HEK293 (cell line): Measurements from ENCODE around the gene GALNT15.

Source experiments
- CTCF ChIA-PET: fragments of 350-600 bp; formaldehyde crosslinking; extraction: SDS; loops from one replicate; lab custom pipeline; 2021; ENCODE audit warnings: antibody characterized with exemption; lab: Yijun Ruan, JAX
- POLR2A ChIA-PET: fragments of 300-600 bp; formaldehyde crosslinking; extraction: SDS; loops from one replicate; lab custom pipeline; 2020; ENCODE audit warnings: antibody characterized with exemption, inconsistent platforms; lab: Yijun Ruan, JAX
- H3K27ac ChIP-seq: fragments of 200-500 bp; sonication (Bioruptor generic); 2 replicates; pipeline ENCODE4 v1.5.1; 2014; ENCODE audit warnings: low read depth, low read length, control low read depth, inconsistent platforms; ENCODE audit errors: extremely low read depth
- H3K36me3 ChIP-seq, 2 experiments: fragments of 200-500 bp in 1 of 2; sonication (Bioruptor generic) in 1 of 2; 1 replicate in 1 of 2; 2 replicates in 1 of 2; pipeline ENCODE4 v1.5.1; 2014 to 2017; ENCODE audit warnings: inconsistent platforms in 2 of 2, low read length in 2 of 2; ENCODE audit not compliant: control insufficient read depth in 2 of 2, insufficient read depth in 1 of 2
- H3K4me1 ChIP-seq: fragments of 200-500 bp; sonication (Bioruptor generic); 2 replicates; pipeline ENCODE4 v1.5.1; 2014; ENCODE audit warnings: mild to moderate bottlenecking, low read length, inconsistent platforms; ENCODE audit not compliant: control insufficient read depth, insufficient read depth
- H3K4me3 ChIP-seq: 2 replicates; pipeline ENCODE4 v1.5.1; 2011; ENCODE audit warnings: low read depth, mild to moderate bottlenecking, control low read depth, low read length, moderate library complexity
- H3K9me3 ChIP-seq: fragments of 200-500 bp; sonication (Bioruptor generic); 2 replicates; pipeline ENCODE4 v1.5.1; 2014; ENCODE audit warnings: low read depth, low read length, inconsistent platforms; ENCODE audit not compliant: control insufficient read depth, insufficient read depth
- KLF1 ChIP-seq: fragments of 450-650 bp; formaldehyde crosslinking; IDR thresholded peaks from 2 replicates; pipeline ENCODE4 v1.5.1; 2016; ENCODE audit warnings: missing biosample characterization, missing genetic modification characterization
- KLF9 ChIP-seq: fragments of 450-650 bp; formaldehyde crosslinking; IDR thresholded peaks from 2 replicates; pipeline ENCODE4 v1.5.1; 2016; ENCODE audit warnings: missing biosample characterization, missing genetic modification characterization, low read depth
- PRDM1 ChIP-seq: fragments of 450-650 bp; formaldehyde crosslinking; IDR thresholded peaks from 2 replicates; pipeline ENCODE4; 2016; ENCODE audit warnings: missing biosample characterization, missing genetic modification characterization
- ZBTB21 ChIP-seq: fragments of 450-650 bp; formaldehyde crosslinking; IDR thresholded peaks from 2 replicates; pipeline ENCODE4 v1.5.1; 2017; ENCODE audit warnings: missing biosample characterization, missing genetic modification characterization
- ZFP41 ChIP-seq: fragments of 450-650 bp; formaldehyde crosslinking; IDR thresholded peaks from 2 replicates; pipeline ENCODE4 v1.5.1; 2016; ENCODE audit warnings: missing biosample characterization, missing genetic modification characterization, borderline replicate concordance
- ZNF121 ChIP-seq: fragments of 450-650 bp; formaldehyde crosslinking; IDR thresholded peaks from 2 replicates; pipeline ENCODE4 v1.5.1; 2016; ENCODE audit warnings: missing biosample characterization, missing genetic modification characterization
- ZNF2 ChIP-seq: fragments of 450-650 bp; formaldehyde crosslinking; IDR thresholded peaks from 2 replicates; pipeline ENCODE4 v1.5.1; 2016; ENCODE audit warnings: missing biosample characterization, missing genetic modification characterization
- ZNF366 ChIP-seq: fragments of 450-650 bp; formaldehyde crosslinking; conservative IDR thresholded peaks from 2 replicates; pipeline ENCODE4 v1.5.1; 2016; ENCODE audit warnings: missing biosample characterization, missing genetic modification characterization
- TF ChIP-seq, protein P1 (sequence below): fragments of 450-650 bp; formaldehyde crosslinking; IDR thresholded peaks from 2 replicates; pipeline ENCODE4 v1.5.1; 2016; ENCODE audit warnings: missing biosample characterization, missing genetic modification characterization, low read depth
- TF ChIP-seq, protein P2 (sequence below): fragments of 450-650 bp; formaldehyde crosslinking; IDR thresholded peaks from 2 replicates; pipeline ENCODE4 v1.5.1; 2016; ENCODE audit warnings: missing biosample characterization, missing genetic modification characterization
- TF ChIP-seq, protein P3 (sequence below): fragments of 450-650 bp; formaldehyde crosslinking; IDR thresholded peaks from 2 replicates; pipeline ENCODE4 v1.5.1; 2016; ENCODE audit warnings: missing biosample characterization, missing genetic modification characterization, borderline replicate concordance
- TF ChIP-seq, protein P4 (sequence below): fragments of 450-650 bp; formaldehyde crosslinking; IDR thresholded peaks from 2 replicates; pipeline ENCODE4; 2016; ENCODE audit warnings: missing biosample characterization, missing genetic modification characterization
- TF ChIP-seq, protein P5 (sequence below): fragments of 450-650 bp; formaldehyde crosslinking; IDR thresholded peaks from 2 replicates; pipeline ENCODE4 v1.5.1; 2016; ENCODE audit warnings: missing biosample characterization, missing genetic modification characterization

GALNT15 gene

DNA sequence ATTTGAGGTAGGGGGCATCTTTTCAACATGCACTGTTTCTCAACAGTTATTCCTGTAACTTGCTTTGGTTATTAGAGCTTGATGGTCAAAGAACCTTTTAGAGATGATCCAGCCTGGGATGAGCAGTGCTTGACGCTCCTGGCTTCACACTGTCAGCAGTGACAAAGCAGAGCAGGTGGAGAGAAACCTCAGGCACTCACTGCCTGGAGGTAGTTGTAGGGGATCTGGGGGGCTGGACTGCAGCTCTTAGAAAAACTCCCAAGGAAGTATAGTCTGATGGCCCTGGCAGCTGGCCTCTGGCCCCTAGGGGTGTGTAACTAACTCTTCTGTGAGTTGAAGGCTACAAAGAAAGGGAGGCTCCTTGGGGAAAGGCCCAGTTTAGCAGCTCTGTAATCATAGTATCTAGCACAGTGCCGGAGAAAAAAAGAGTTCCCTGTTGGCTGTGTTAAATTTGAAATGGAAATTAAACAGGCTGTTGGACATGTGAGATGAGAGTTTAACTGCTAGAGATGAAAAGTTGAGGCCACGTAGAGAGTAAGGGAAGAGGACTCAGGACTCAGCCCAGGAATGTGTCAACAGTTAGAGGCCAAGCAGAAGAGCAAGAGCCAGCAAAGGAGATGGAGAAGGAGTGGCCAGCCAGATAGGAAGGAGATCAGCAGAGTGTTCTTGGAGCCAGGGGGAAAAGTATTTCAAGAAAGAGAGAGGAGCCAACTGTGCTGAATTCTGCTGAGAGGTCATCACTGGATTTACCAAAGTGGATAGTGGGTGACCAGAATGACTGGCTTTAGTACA, 104.7 kb downstream of the GALNT15 start:
- no peak overlapping the region for H3K27ac ChIP-seq
- H3K9me3 ChIP-seq = no peaks in the 10 kb centered on the region
- H3K4me3 ChIP-seq = no peak overlapping the region
- ChIA-PET POLR2A (no interaction called here), CTCF (interaction anchor here (1.0 to 3.0 kb wide), 3 partner anchors 11 to 14 kb away, joined by 3 to 13 read pairs (median 4); partner anchors contain the start of gene OXNAD1)
- H3K36me3 ChIP-seq = peaks cover 15 to 49% of the 10 kb centered on the region in 2 experiments
- no peak for TF ChIP-seq ZBTB21 (tag by site-specific recombination)
- peak; percentile 61 for TF ChIP-seq PRDM1
- H3K4me1 ChIP-seq = no peaks in the 10 kb centered on the region

DNA sequence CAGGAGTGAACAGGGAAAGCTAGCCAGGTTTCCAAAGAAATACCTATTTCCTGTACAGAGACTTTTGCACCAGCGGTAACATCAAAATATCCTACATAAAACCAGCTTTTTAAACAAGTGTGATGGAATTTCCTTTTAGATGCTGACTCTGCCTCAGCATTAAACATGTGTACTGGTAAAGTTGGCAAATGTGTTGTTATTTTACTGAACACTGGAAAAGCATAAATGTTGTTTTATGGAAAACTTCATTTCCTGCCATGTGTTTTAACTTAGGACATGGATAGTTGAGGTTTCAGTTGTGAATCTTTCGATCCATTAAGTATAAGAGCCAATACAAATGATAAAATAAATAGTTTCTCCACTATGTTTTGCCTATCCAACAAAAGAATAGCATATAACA, 106.2 kb downstream of the GALNT15 start:
- TF ChIP-seq KLF1 (tag by site-specific recombination) = no peak
- TF ChIP-seq KLF9 (tag by site-specific recombination) = no peak
- TF ChIP-seq, protein P1, sequence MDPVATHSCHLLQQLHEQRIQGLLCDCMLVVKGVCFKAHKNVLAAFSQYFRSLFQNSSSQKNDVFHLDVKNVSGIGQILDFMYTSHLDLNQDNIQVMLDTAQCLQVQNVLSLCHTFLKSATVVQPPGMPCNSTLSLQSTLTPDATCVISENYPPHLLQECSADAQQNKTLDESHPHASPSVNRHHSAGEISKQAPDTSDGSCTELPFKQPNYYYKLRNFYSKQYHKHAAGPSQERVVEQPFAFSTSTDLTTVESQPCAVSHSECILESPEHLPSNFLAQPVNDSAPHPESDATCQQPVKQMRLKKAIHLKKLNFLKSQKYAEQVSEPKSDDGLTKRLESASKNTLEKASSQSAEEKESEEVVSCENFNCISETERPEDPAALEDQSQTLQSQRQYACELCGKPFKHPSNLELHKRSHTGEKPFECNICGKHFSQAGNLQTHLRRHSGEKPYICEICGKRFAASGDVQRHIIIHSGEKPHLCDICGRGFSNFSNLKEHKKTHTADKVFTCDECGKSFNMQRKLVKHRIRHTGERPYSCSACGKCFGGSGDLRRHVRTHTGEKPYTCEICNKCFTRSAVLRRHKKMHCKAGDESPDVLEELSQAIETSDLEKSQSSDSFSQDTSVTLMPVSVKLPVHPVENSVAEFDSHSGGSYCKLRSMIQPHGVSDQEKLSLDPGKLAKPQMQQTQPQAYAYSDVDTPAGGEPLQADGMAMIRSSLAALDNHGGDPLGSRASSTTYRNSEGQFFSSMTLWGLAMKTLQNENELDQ (tag by site-specific recombination) = no peak
- TF ChIP-seq ZNF121 = no peak
- TF ChIP-seq, protein P2, sequence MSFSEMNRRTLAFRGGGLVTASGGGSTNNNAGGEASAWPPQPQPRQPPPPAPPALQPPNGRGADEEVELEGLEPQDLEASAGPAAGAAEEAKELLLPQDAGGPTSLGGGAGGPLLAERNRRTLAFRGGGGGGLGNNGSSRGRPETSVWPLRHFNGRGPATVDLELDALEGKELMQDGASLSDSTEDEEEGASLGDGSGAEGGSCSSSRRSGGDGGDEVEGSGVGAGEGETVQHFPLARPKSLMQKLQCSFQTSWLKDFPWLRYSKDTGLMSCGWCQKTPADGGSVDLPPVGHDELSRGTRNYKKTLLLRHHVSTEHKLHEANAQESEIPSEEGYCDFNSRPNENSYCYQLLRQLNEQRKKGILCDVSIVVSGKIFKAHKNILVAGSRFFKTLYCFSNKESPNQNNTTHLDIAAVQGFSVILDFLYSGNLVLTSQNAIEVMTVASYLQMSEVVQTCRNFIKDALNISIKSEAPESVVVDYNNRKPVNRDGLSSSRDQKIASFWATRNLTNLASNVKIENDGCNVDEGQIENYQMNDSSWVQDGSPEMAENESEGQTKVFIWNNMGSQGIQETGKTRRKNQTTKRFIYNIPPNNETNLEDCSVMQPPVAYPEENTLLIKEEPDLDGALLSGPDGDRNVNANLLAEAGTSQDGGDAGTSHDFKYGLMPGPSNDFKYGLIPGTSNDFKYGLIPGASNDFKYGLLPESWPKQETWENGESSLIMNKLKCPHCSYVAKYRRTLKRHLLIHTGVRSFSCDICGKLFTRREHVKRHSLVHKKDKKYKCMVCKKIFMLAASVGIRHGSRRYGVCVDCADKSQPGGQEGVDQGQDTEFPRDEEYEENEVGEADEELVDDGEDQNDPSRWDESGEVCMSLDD (tag by site-specific recombination) = no peak
- TF ChIP-seq, protein P3, sequence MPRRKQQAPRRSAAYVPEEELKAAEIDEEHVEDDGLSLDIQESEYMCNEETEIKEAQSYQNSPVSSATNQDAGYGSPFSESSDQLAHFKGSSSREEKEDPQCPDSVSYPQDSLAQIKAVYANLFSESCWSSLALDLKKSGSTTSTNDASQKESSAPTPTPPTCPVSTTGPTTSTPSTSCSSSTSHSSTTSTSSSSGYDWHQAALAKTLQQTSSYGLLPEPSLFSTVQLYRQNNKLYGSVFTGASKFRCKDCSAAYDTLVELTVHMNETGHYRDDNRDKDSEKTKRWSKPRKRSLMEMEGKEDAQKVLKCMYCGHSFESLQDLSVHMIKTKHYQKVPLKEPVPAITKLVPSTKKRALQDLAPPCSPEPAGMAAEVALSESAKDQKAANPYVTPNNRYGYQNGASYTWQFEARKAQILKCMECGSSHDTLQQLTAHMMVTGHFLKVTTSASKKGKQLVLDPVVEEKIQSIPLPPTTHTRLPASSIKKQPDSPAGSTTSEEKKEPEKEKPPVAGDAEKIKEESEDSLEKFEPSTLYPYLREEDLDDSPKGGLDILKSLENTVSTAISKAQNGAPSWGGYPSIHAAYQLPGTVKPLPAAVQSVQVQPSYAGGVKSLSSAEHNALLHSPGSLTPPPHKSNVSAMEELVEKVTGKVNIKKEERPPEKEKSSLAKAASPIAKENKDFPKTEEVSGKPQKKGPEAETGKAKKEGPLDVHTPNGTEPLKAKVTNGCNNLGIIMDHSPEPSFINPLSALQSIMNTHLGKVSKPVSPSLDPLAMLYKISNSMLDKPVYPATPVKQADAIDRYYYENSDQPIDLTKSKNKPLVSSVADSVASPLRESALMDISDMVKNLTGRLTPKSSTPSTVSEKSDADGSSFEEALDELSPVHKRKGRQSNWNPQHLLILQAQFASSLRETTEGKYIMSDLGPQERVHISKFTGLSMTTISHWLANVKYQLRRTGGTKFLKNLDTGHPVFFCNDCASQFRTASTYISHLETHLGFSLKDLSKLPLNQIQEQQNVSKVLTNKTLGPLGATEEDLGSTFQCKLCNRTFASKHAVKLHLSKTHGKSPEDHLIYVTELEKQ (tag by site-specific recombination) = no peak
- no peak for TF ChIP-seq ZNF366
- TF ChIP-seq, protein P4, sequence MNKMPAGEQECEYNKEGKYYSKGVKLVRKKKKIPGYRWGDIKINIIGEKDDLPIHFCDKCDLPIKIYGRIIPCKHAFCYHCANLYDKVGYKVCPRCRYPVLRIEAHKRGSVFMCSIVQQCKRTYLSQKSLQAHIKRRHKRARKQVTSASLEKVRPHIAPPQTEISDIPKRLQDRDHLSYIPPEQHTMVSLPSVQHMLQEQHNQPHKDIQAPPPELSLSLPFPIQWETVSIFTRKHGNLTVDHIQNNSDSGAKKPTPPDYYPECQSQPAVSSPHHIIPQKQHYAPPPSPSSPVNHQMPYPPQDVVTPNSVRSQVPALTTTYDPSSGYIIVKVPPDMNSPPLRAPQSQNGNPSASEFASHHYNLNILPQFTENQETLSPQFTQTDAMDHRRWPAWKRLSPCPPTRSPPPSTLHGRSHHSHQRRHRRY = no peak
- TF ChIP-seq ZFP41 (tag by site-specific recombination) = no peak
- TF ChIP-seq, protein P5, sequence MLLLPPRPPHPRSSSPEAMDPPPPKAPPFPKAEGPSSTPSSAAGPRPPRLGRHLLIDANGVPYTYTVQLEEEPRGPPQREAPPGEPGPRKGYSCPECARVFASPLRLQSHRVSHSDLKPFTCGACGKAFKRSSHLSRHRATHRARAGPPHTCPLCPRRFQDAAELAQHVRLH = no peak
- TF ChIP-seq ZNF2 (tag by site-specific recombination) = no peak
- Histone ChIP-seq H3K9me3 (no peaks in the 10 kb centered on the region), H3K36me3 (peaks cover 15 to 47% of the 10 kb centered on the region in 2 experiments), H3K4me3 (no peak overlapping the region), H3K27ac (no peak overlapping the region), H3K4me1 (no peaks in the 10 kb centered on the region)
- CTCF ChIA-PET = interaction anchor here (0.7 to 3.0 kb wide), 2 partner anchors 10 to 1074 kb away, joined by 3 to 13 read pairs; no protein-coding TSS in a partner anchor
- POLR2A ChIA-PET = no interaction called here
